NCI-H1694 treated with DMSO at 0.1 percent for 48 hours (cell line): ENCODE measurements around the gene RIPOR1.

Experiments used
- DNase-seq: peaks from one replicate; lab custom pipeline; 2025; lab: John Stamatoyannopoulos, UW

The RIPOR1 gene

DNA sequence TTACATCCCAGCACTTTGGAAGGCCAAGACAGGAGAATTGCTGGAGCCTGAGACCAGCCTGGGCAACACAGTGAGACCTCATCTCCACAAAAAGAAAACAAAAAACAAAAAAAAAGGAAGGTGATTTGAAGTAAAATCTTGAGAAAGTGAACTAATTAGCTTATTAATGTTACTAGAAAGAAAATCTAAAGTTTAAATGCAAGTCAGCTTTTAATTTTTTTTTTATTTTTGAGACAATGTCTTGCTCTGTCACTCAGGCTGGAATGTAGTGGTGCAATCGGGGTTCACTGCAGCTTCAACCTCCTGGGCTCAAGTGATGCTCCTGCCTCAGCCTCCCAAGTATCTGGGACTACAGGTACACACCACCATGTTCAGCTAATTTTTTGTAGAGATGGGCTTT, 30.2 kb downstream of the RIPOR1 start:
- DNase-seq, result no peak

DNA sequence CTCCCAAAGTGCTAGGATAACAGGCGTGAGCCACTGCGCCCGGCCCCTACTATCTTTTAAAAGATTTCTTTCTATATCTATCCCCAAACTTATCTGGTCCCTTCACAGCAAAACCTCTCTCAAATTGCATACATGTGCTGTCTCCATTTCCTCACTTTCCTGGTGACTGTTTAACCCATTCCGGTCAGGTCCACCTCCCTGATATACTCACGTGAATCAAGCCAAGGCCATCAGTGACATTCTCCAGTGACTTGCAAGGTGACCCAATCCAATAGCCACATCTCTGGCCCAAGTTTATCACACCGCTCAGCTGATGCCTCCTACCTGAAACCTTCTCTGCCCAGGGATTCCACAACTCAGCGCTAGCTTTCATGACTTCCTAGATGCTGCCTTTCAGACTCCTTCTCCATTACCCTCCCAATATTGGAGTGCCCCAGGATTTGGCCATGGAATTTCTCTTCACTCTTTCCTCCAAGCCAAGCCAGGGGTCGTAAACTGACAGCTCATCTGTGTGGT, 32.3 kb downstream of the RIPOR1 start:
- DNase-seq, result no peak

DNA sequence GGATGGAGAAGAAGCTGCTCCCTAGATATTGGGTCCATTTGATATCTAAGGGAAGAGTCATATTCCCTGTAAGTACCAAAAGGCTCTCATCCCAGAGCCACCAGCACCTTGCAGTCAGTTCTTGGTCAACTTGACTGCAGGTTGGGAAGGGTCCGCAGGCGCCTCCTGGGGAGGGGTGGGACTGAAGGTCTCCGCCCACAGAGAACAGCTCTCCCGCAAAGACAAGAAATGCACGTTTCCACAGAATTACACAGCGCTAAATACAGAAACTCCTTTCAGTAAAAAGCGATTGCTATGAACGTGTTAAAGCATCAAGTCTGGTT, 32.8 kb downstream of the RIPOR1 start:
- DNase-seq, result no peak

DNA sequence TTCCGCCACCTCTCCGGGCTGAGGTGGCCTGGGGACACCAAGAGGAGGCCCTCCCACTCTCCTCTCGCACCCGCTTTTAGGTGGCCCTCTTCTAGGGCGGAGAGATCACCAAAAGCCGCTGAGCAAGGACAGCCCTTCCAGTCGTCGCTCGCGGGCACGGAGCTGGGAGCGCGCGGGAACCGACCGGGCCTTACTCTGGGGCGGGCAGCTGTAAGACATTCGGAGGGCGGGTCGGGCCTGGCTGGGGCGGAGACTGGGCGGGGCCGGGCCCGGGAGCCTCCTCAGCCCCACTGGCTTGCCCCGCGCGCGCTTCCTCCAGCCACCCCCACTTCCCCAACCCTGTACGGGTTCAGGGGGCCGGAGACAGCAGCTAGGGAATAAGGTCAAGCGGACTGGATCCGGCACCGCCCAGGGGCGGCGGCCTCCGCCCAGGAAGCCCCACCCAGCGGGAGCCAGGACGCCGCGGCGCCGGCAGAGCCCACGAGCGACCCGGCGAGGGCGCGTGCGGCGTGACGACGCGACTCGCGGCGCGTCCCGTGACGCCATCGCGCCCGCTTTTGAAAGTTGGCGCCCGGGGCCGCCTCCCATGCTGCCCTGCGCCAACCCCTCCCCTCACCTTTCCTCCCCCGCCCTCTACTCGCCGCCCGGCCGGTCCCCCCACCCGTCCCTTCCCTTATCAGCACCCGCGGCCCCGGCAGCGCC, 33.3 kb downstream of the RIPOR1 start:
- DNase-seq, result peak; percentile 87

DNA sequence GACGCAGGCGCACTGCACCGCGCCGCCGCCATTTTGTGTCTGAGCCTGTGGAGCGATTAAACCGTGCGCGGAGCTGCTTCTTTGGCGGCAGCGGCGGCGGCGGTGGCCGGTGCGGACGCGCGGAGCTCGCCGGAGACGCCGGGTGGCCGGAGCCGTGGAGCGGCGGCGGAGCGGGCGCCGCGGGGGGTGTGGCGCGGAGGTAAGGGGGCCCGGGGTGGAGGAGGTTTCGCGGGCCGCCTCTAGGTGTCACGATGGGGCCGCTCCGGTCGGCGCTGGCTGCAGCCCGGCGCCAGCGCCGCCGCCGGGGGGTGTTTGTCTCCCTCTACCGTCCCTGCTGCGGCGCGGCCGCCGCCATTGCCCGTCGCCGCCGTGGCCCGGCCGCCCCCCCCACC, 33.9 kb downstream of the RIPOR1 start, which contains the start of gene CTCF:
Gene CTCF (plus strand): TSS at position 1 of the 392 bp plus-strand sequence. CDS start 48,307 bp downstream, outside the sequence.
- peak; percentile 69 for DNase-seq

DNA sequence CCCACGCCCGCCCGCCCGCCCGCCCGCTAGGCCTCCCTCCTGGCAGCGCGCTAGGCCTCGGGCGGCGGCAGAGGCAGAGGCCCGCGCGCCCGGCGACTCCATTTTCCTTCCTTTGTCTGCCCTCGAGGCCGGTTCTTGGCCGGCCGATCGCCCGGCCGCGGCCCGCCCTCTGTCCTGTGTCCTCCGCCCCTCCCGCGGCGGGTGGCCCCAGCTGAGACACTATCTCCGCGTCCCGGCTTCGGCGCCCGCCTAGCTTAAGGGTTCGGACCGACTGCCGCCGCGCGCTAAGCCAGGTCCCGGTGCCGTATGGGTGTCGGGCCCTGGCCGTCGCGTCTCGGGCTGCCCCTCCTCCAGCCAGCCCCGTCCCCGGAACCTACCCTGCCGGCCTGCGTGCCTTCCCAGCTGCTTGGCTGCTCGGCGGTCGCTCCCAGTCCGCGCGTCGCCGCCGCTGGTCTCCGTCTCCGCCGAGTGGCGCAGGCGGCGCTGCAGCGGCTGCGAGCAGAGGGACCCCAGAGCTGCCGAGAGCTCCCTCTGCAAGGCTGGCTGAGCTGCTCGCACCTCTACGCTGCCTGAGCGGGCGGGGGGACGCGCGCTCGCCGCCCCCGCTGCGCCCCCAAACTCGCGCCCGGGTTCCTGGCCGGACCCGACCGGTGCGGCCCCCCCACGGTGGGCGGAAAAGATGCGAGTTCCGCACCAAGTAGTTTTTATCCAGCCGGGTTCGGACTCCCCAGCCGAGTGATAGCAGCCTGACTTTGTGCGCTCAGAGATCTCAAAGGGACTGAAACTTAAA, 34.5 kb downstream of the RIPOR1 start:
- no peak for DNase-seq

DNA sequence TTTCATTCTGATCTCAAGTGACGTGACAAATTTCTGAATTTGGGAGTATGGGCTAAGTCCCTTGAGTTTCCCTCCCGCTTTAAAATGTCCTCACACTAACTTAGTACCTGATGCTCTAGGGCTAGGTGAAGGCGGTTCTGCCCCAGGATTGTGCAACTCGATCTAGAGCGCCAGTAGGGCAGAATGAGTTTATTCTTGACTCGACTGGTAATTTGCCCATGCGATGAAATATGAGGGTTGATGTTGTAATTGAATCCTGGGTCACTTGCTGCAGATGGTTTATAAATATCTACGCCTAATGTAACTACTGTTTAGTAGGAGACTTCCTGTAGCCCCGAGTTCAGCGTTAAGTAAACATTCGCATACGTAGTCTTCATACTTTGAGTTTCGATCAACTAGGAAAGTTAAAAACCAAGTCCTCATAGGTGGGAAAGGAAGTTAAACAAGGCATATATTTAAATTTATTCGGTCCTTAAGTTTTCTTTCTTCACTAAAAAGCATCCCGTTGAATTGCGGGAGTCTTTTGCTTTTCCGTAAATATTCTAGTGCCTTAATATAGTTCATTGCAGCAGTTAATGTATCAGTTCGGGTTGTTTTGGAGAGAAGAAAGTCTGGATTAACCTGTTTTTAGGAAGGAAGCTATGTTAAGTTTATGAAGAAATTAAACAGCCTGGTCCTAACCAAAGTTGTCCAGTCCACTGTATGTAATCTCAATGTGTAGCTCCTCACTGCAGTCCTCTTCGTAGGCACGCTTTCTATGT, 35.3 kb downstream of the RIPOR1 start:
- DNase-seq, result peak; percentile 39

DNA sequence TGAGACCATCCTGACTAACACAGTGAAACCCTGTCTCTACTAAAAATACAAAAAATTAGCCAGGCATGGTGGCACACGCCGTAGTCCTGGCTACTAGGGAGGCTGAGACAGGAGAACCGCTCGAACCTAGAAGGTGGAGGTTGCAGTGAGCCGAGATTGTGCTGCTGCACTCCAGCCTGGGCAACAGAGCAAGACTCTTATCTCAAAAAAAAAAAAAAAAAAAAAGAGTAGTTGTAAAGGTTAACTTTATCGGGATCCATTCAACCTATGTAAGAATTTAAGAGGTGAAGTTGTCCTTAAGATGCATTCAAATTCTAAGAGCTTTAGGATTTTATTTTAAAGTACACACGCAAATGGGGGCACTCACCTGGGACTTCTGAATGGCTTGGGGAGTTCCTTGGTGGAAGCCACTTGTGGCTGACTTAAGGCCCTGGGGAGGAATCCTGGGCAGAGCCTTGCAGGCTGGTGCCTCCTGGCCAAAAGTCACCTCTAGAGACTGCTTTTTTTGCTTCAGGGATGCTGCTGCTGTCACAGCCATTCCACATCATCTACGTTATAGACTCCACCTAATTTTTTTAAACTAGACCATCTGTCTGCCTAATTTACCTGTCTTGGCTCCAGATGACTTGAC, 37.0 kb downstream of the RIPOR1 start:
- no peak for DNase-seq

DNA sequence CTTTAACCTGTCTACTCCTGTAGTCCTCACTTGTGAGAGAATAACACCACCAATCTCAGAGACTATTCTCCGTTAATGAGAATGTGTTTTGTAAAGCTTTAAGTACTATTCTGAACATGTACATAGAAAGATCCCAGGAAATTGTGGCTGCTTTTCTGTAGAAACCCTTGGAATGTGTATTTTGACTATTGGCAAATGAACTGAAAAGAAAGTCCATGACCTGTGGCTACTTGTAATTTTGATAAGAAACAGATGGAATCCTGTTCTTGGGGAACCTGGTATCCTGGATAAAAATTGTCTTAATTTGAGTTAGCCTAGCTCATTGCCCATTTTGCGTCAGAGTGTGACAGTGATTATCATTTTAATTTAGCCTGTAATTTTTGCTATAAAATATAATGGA, 42.8 kb downstream of the RIPOR1 start:
- no peak for DNase-seq

DNA sequence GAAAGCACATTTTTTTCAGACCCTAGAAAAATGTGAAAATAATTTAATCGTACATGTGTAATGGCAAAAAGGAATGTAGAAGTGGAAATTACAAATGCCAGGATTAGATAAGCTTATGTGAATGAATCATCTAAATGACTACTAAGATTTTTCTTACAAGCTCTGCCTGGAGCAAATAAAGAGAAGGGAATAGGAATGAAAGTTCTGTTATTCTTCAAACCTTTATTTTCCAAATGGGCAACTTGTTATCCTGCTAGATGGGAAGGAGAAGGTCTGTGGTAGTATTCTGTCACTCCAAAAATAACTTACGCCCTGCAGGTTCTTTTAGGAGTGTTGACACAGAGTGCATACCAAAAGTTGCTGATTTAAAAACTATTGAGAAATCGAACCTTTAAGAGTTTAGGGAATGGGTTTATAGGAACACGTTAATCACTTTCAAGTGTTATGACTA, 43.4 kb downstream of the RIPOR1 start:
- no peak for DNase-seq

DNA sequence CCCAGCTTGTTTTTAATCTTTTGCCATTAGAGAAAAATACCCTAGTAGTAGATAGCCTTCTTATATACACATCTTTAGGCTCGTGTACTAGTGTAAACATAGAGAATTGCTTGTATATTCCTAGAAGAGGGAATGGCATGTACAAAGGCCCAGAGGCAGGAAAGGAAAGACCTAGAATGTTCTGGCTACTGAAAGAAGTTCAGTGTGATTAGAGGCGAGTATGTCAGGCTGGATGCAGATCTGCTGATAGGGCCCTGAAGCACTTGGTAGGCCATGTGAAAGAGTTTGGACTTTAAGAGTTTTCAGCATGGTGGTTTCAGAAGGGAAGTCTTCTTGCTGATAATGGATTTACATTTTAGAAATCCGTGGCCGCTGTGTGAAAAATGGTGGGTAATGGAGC, 51.1 kb downstream of the RIPOR1 start:
- DNase-seq, result no peak

DNA sequence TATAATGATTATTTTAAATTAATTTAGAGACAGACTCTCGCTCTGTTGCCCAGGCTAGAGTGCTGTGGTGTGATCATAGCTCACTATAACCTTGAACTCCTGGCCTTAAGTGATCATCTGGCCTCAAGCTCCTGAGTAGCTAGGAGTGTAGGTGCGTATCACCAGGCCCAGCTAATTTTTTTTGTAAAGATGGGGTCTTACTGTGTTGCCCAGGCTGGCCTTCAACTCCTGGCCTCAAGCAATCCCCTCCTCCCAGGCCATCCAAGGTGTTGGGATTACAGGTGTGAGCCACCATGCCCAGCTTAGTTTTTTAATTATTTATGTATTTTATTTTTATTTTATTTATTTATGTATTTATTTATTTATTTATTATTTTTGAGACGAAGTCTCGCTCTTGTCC, 51.6 kb downstream of the RIPOR1 start:
- DNase-seq, result no peak

DNA sequence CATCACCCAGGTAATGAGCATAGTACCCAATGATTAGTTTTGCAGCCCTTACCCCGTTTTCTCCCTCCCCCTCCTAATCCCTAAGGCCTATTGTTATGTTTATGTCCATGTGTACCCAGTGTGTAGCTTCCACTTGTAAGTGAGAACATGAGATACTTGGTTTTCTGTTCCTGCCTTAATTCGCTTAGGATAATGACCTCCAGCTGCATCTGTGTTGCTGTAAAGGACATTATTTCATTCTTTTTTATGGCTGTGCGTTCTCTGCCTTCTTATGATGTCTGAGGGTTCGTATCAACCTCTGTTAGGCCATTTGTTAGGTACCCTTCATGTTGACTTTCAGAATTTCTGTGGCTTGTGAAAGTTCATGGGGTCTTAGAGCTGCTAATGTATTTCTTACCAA, 64.7 kb downstream of the RIPOR1 start:
- DNase-seq, result no peak

DNA sequence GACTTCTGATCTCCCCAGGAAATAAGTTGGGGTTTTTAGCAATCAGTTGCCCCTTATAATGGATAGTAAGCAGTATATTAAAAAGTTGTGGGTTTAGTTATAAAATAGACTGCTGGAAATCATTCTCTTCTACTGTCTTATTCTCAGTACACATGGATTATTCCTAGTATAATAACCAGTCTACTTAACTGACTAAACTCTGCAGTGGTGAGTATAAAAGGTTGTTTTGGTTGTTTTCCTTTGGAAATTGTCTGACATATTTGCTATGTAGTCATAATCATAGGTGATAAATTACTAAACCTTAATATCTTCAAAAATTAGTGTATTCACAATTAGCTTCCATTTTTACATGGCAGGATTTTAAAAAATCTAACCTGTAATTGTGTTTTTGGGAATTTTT, 65.1 kb downstream of the RIPOR1 start:
- no peak for DNase-seq

DNA sequence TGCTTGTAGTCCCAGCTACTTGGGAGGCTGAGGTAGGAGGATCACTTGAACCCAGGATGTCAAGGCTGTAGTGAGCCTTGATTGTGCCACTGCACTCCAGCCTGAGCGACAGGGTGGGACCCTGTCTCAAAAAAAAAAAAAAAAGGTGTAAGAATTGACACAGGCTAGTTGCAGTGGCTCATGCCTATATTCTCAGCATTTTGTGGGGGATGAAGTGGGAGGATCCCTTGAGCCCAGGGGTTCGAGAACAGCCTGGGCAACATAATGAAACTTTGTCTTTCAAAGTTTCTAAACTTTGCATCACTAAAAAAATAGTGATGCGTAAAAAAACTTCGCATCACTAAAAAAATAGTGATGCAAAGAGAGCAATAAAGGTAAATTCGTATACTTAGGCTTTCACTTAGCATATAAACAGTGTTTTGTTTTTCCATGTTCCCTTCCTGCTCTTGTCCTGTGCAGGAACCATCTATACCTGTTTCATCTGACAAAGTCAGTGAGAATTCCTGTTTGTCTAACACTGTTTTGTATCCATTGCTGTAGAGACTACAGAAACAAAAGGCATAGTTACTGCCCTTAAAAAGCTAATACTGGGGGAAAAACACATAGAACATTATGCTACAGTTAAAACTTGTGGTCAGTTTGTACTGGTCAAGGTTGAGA, 65.8 kb downstream of the RIPOR1 start:
- no peak for DNase-seq

DNA sequence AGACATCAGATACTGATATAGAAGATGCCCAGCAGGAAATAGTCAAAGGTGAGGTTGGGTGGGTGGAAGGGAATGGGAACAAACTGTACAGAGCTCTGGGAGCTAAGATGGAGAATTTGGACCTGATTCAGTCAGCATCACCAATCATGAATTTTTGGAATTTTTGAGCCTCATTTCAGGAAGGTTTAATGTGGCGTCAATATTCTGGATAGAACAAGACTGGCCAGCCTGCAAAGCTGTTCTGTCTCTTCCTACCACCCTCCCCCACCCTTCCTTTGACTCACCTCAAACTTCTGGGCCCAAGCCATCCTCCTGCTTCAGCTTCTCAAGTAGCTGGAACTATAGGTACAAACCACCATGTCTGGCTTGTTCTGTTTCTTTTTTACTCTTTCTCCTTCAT, 66.3 kb downstream of the RIPOR1 start:
- no peak for DNase-seq
